HG03095 (cell line): ENCODE results near the gene TGFB1.
A peak's percentile ranks its signal among the peaks of the same experiment; 100 is the strongest.
"Not testable (repeated sequence)": the region's sequence is repeated elsewhere in the genome, so short reads cannot be mapped to it uniquely, and the experiment has no call there.

Source experiments
- ATAC-seq: cut with Tn5 transposase; IDR thresholded peaks from one replicate; pipeline ENCODE4 v1.9.1; 2021; ENCODE audit warnings: moderate library complexity; ENCODE audit not compliant: unreplicated experiment

The TGFB1 gene

DNA sequence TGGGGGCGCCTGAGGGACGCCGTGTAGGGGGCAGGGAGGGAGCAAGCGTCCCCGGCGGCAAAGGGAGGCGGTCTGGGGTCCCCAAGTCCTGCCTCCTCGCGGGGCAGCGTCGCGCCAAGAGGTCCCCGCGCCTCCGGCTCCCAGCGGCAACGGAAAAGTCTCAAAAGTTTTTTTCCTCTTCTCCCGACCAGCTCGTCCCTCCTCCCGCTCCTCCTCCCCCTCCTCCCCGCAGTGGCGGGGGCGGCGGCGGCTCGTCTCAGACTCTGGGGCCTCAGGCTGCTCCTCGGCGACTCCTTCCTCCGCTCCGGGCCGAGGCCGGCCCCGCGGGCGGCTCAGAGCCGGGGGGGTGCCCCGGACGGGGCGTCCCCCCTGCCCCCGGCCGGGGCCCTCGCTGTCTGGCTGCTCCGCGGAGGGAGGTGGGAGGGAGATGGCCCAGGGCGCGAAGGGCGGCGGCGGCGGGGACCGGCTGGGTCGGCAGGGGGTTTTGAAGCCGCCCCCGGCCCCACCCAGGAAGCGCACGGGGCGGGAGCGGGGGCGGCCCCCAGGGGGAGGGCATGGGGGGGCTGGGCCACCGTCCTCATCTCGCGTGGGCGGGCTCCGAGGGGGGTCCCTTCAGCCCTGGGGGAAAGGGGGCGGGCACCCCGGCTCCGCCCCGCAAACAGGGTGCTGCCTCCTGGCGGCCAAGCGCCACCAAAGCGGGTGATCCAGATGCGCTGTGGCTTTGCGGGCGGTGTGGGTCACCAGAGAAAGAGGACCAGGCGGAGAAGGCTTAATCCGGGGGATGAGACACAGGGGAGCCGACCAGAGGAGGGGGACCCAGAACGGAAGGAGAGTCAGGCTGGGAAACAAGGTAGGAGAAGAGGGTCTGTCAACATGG lies at the start of gene TGFB1:
Gene TGFB1, minus strand, starts transcription at position 457 of the 877 bp plus-strand sequence. CDS start 878 bp downstream, outside the sequence.
- no peak for ATAC-seq

GRCh38 chr19:41402010-41402409 lies 48.3 kb upstream of the TGFB1 start:
- ATAC-seq: no peak

DNA sequence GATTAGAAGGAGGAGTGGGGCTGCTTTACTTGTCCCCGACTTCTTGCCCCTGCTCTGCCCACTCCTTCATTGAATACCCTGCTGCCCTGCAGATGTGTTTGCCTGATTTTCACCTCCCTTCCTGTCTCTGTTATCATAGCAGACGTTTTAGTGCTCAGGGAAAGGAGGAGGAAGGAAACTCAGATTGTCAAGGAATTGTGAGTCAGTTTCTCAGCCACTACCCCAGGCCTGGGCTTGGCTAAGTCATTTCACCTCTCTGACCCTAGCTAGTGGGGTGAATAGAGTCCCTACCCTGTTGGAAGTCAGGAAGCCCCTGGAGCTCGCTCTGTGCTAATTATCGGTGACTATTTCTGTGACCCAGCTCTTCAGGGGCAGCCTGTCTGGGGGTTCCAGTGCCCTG lies 47.8 kb upstream of the TGFB1 start:
- no peak for ATAC-seq

DNA sequence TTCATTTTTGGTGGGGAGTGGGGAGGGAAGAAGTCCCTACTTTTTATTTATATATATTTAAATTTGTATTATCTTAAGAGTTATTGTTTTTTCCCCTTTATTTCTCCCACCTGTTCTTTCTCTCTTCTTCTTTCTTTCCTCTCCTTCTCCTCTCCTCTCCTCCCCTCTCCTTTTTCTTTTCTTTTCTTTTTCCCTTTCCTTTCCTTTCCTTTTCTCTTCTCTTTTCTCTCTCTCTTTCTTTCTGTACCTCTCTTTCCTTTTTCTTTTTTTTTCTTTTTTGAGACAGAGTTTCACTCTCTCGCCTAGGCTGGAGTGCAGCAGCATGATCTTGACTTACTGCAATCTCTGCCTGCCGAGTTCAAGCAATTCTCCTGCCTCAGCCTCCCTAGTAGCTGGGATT lies 45.8 kb upstream of the TGFB1 start:
- ATAC-seq: no peak

DNA sequence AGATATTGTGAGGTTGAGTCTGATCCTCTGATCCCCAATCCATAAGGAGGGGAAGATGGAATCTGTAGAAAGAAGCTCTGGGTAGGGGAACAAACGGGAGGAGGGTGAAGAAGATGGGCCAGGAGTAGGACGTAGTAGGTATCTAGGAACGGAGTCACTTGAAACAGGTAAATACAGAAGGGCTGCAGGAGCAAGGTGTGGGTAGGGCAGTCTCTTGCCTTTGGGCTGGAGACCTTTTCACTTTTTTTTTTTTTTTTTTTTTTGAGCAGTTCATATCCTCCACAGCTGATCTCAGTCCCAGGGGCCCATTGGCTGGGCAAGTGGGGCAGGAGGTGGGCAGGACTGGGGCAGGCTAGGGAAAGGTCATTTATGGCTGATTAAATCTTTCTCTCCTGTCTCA lies 45.4 kb upstream of the TGFB1 start:
- no peak for ATAC-seq

DNA sequence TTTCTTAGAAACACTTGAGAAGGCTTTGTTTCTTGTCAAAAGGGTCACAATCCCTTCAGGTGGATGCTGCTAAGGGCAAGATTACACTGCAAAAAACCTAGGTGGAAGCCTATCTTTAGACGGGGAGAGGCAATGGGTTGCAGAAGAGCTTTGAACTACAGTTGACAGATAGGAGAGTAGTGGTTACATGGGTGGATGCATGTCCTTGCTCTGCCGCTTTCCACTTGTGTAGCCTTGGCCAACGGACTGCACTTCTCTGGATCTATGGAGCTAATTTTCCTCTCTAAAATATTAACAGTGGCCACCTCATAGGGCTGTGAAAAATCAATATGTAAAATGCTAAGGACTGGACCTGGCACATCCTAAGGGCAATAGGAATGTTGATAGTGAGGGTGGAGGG lies 44.9 kb upstream of the TGFB1 start:
- ATAC-seq: no peak

GRCh38 chr19:41398050-41398418 lies 44.3 kb upstream of the TGFB1 start:
- ATAC-seq: no peak

- peak; percentile 78 for ATAC-seq
Observed at GRCh38 chr19:41397086-41398049, 43.6 kb upstream of the TGFB1 start, which contains the start of the genes BCKDHA and EXOSC5. BCKDHA (plus strand) TSS chr19:41397818; CDS start chr19:41397828, 10 bp downstream. EXOSC5 (minus strand) TSS chr19:41397359; CDS start chr19:41397328, 31 bp downstream.

DNA sequence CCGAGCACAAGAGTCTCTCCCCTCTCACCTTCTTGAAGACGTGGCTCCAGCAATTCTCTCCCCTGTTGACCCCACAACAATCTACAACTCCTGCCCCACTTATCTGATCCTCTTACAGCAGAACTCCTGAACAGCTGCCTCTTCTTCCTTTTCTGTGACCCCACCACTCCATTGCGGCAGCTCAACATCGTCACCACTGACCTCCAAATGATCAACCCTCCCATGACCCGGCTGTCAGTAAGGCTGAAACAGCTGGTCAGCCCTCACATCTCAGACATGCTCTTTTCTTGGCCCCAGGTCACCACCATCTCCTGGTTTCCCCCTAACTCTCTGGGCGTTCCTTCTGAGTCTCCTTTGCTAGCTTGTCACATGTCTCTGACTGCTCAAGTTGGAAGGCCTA lies 41.6 kb upstream of the TGFB1 start:
- no peak for ATAC-seq

DNA sequence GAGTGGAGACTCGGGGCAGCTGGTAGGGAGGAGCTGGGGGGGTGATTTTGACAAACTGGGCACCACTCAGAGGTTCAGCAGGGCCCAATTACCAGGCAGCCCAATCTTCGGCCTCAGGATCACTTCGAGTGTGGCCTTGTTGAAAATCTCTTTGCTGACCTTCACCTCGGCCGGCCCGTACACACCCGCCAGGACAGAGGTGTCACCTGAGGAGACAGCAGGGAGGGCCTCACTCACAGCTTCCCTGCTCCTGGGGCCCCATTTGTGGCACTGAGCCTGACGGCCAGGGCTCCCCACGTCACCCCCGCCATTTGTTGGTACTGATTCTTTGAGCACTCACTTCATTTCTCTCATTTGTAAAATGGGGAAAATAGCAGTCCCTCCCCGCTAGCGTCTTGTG lies 39.1 kb upstream of the TGFB1 start:
- no peak for ATAC-seq

DNA sequence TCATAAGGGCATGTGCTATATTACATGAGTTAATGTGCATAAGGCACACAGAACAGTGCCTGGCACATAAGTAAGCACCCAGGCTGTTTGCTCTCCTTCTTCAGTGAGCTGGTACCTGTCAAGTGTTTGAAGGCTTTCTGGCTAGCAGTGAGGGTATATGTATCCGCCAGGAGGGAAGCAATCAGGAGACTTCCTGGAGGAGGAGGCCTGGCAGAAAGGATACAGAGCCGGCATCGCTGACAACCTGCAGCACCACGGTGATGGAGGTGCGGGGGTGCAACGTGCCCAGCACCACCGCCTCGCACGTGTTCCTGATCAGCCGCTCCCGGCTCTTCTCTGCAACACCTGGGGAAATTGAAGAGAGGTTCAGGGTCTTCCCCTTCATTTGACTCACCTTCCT lies 37.9 kb upstream of the TGFB1 start:
- ATAC-seq: no peak

- ATAC-seq: no peak
Observed at GRCh38 chr19:41386442-41386841, 32.7 kb upstream of the TGFB1 start.

GRCh38 chr19:41384351-41384750 lies 30.6 kb upstream of the TGFB1 start:
- ATAC-seq: no peak

DNA sequence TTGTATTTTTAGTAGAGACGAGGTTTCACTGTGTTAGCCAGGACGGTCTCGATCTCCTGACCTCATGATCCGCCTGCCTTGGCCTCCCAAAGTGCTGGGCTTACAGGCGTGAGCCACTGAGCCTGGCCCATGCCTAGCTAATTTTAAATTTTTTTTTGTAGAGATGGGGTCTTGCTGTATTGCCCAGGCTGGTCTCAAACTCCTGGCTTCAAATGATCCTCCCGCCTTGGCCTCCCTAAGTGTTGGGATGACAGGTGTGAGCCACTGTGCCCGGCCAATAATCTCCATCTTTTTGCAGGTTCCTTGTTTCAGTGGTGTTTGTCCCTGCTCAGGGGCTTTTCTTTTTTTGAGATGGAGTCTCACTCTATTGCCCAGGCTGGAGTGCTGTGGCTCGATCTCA lies 27.8 kb upstream of the TGFB1 start:
- not testable (repeated sequence) for ATAC-seq

GRCh38 chr19:41377977-41378709 lies 24.4 kb upstream of the TGFB1 start:
- no peak for ATAC-seq

DNA sequence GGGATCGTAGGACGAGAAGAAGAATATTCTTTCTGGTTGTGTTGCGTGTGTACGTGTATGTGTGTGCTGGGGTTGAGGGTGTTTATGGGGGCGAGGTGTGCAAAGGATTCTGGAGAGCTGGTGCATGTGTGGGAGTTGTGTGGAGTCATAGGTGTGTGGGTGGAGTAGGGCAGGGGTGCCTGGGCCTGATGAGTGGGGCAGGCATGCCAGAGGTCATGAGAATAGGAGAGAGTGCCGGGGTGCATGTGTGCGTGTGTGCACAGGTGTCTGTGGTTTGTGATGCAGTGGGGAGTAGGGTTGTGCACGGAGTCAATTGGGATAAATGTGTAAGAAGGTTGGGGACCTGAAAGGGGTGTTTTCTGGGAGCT lies 23.3 kb upstream of the TGFB1 start:
- no peak for ATAC-seq

- ATAC-seq: no peak
Observed at GRCh38 chr19:41376241-41376997, 22.7 kb upstream of the TGFB1 start, which contains the start of gene TMEM91. TMEM91 (plus strand) TSS chr19:41376533; CDS start chr19:41378310, 1,777 bp downstream.

GRCh38 chr19:41373993-41374392 lies 20.3 kb upstream of the TGFB1 start:
- no peak for ATAC-seq

GRCh38 chr19:41372501-41372900 lies 18.8 kb upstream of the TGFB1 start:
- no peak for ATAC-seq

DNA sequence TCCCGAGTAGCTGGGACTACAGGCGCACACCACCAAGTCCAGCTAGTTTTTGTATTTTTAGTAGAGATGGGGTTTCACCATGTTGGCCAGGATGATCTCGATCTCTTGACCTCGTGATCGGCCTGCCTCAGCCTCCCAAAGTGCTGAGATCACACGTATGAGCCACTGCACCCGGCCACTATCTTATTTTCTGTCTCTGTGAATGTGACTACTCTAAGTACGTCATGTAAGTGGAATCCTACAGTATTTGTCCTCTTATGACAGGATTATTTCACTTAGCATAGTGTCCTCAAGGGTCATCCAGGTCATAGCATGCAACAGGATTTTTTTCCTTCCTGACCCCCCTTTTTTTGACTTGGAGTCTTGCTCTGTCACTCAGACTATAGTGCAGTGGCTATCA lies 17.8 kb upstream of the TGFB1 start:
- no peak for ATAC-seq
